ENCODE measurements around the gene SLC43A3. TPM values are rescaled to one million over a fixed set of nuclear protein-coding genes. Genes with fewer than 3 reads are reported as not detected.

The SLC43A3 gene
- total and polyA plus RNA-seq, 5 donors: 20.7 to 37.0 (median 27.9) TPM

DNA sequence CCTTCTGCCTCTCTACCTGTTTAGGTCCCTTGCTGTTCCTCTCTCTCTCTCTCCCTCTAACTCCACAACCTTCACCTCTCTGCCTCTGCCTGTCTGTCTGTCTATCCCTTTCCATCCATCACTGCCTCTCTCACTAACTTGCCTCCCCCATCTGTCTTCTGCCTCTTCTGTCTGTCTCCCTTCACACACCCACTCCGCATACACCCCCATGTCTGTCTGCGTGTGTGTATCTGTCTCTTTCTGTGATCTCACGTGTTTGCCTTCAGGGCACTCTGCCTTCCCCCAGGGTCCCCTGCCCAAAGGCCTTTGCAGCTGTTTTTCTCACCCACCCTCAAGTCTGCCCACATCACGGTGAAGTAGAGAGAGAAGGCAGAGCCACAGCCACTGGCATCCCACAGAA, 41.4 kb upstream of the SLC43A3 start:
- Histone ChIP-seq H3K27me3 (ENCODE audit: control insufficient read depth, insufficient read depth) (no peaks in the 10 kb centered on the region), H3K4me3 (ENCODE audit: low read length) (no peak overlapping the region), H3K4me1 (ENCODE audit: control insufficient read depth, insufficient read depth, low read length) (no peaks in the 10 kb centered on the region), H3K9me3 (ENCODE audit: control insufficient read depth, low read length) (no peaks in the 10 kb centered on the region), H3K27ac (ENCODE audit: low read length) (no peak overlapping the region)
- 68% methylated on average over 4 of the region's 4 CpGs for WGBS
- intact Hi-C loops (cut with DNase I): no loop called here
- DNase-seq: no peak
- ATAC-seq: no peak

DNA sequence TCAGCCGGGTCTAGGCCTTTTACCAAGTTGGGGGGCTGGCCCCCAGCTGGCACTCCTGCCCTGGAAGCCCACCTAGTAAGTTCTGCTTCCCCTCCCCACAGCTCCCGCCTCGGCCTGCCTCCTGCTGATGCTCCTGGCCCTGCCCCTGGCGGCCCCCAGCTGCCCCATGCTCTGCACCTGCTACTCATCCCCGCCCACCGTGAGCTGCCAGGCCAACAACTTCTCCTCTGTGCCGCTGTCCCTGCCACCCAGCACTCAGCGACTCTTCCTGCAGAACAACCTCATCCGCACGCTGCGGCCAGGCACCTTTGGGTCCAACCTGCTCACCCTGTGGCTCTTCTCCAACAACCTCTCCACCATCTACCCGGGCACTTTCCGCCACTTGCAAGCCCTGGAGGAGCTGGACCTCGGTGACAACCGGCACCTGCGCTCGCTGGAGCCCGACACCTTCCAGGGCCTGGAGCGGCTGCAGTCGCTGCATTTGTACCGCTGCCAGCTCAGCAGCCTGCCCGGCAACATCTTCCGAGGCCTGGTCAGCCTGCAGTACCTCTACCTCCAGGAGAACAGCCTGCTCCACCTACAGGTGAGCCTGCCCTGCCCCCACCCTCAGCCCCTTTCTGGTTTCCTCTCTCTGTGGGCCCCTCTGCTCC, 40.7 kb upstream of the SLC43A3 start:
- no peak overlapping the region for H3K4me3 ChIP-seq (ENCODE audit: low read length)
- no peak overlapping the region for H3K27ac ChIP-seq (ENCODE audit: low read length)
- DNase-seq: no peak
- ATAC-seq: no peak
- WGBS: 81% methylated on average over 23 of the region's 23 CpGs
- H3K27me3 ChIP-seq (ENCODE audit: control insufficient read depth, insufficient read depth): no peaks in the 10 kb centered on the region
- intact Hi-C loops (cut with DNase I): no loop called here
- H3K9me3 ChIP-seq (ENCODE audit: control insufficient read depth, low read length): no peaks in the 10 kb centered on the region
- H3K4me1 ChIP-seq (ENCODE audit: control insufficient read depth, insufficient read depth, low read length): no peaks in the 10 kb centered on the region

DNA sequence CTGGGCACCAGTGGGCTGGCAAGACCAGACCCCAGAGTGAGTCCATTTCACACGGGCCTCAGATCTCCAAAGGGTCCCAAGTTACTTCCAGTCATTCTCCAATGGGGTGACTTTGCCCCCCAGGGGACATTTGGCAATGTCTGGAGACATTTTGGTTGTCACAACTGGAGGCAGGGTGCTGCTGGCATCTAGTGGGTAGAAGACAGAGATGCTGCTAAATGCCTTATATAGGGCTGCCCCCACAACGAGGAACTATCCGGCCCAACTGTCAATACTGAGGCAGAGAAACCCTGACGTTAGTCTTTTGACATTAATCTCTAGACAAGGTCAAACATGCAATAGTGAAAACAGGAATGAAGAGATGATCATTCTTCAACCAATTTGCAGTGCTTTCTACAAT, 39.8 kb upstream of the SLC43A3 start:
- Histone ChIP-seq H3K4me1 (ENCODE audit: control insufficient read depth, insufficient read depth, low read length) (no peaks in the 10 kb centered on the region), H3K27me3 (ENCODE audit: control insufficient read depth, insufficient read depth) (no peaks in the 10 kb centered on the region), H3K4me3 (ENCODE audit: low read length) (no peak overlapping the region), H3K9me3 (ENCODE audit: control insufficient read depth, low read length) (no peaks in the 10 kb centered on the region), H3K27ac (ENCODE audit: low read length) (no peak overlapping the region)
- no peak for DNase-seq
- ATAC-seq: no peak
- intact Hi-C loops (cut with DNase I): no loop called here
- WGBS: 59% methylated on average over 4 of the region's 4 CpGs

DNA sequence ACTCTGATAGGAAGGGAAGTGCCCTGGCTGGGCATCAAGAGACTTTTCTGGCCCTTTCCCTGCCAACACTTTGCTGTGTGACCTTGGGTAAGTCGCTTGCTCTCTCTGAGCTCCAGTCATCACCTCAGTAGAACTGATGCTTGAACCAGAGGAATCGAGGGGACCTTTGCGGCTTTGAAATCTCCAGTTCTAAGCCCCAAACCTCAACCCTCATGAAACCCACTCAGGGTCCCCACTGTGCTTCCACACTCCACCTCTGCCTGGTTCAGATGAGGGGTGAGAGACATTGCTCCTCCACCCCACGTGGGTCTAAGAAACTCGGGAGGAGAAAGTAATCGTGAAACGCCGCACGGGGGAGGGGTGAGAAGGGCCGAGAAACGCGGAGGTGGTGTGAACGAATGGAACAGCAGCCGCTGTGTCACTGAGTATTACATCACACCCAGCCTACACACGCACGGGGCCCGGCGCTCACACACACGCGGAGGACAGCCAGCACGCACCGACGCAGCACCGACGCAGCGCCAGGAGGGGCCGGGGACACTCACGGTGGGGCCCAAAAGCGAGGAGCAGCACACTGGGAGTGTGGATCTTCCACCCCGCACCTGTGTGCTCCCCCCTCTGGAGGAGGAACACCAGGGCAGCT, 37.7 kb upstream of the SLC43A3 start:
- DNase-seq (no peak), ATAC-seq (no peak)
- no peaks in the 10 kb centered on the region for H3K4me1 ChIP-seq (ENCODE audit: control insufficient read depth, insufficient read depth, low read length)
- intact Hi-C loops (cut with DNase I): no loop called here
- no peak overlapping the region for H3K4me3 ChIP-seq (ENCODE audit: low read length)
- no peaks in the 10 kb centered on the region for H3K9me3 ChIP-seq (ENCODE audit: control insufficient read depth, low read length)
- no peaks in the 10 kb centered on the region for H3K27me3 ChIP-seq (ENCODE audit: control insufficient read depth, insufficient read depth)
- no peak overlapping the region for H3K27ac ChIP-seq (ENCODE audit: low read length)
- WGBS: 65% methylated on average over 30 of the region's 30 CpGs

DNA sequence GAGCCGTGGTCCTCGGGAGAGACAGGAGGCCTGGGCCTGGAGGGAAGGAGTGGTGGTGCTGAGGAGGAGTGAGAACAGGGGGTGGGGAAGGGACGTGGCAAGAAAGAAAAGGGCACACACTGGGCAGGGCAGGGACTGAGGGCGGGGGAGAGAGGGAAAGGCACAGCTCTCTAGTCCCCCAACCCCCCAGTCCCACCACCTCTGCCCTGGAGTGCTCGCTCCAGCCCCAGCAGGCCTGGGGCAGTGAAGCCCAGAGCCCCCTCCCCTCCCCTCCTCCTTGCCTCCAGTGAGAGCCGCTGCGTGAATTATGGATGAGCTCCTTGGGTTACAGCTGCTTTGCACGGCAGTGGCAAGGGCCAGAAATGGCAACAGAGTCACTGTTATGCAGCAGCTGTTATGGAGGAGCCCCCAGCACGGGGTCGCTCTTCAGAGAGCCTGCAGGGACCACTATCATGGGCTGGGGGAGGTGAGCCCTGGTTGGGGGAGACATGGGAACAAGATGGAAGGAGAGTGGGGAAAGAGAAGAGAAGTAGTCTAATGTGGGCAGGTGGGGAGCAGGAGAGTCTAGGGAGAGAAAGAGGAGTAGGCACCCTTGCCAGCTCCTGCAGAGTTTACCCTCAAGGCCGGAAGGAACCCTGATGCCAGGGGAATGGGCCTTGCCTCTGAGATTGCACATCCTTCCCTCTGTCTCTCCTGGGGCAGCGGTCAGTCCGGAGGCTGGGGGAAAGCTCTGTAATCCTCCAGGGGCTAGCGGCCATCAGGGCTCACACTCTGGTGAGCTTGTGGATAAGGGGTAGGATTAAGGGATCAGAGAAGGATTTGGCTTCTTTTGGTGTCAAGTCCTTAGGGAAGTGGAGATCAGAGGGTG, 37.0 kb upstream of the SLC43A3 start:
- Histone ChIP-seq H3K27me3 (ENCODE audit: control insufficient read depth, insufficient read depth) (no peaks in the 10 kb centered on the region), H3K27ac (ENCODE audit: low read length) (no peak overlapping the region), H3K9me3 (ENCODE audit: control insufficient read depth, low read length) (no peaks in the 10 kb centered on the region), H3K4me3 (ENCODE audit: low read length) (no peak overlapping the region), H3K4me1 (ENCODE audit: control insufficient read depth, insufficient read depth, low read length) (no peaks in the 10 kb centered on the region)
- ATAC-seq (no peak), DNase-seq (no peak)
- intact Hi-C loops (cut with DNase I): no loop called here
- 70% methylated on average over 14 of the region's 14 CpGs for WGBS

DNA sequence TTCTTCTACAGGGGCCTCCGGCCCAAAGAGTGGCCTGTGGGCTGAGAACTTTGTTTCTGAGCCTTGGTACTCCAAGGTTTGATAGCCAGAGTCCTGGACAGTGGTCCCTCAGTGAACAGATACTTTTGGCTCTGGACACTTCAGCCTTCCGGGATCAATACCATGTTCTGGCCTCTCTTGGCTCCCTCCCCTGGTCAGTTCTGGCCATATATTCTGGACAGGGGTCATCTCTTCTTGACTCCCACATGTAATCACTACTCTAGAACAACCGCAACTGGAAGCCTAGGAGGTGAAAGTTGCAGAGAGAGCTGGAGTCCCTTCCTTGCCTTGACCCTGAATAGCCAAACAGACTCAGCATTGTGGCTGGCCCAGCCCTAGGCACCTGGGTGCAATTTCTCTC, 35.7 kb upstream of the SLC43A3 start:
- ATAC-seq (no peak), DNase-seq (no peak)
- Histone ChIP-seq H3K9me3 (ENCODE audit: control insufficient read depth, low read length) (no peaks in the 10 kb centered on the region), H3K27ac (ENCODE audit: low read length) (no peak overlapping the region), H3K27me3 (ENCODE audit: control insufficient read depth, insufficient read depth) (no peaks in the 10 kb centered on the region), H3K4me3 (ENCODE audit: low read length) (no peak overlapping the region), H3K4me1 (ENCODE audit: control insufficient read depth, insufficient read depth, low read length) (no peaks in the 10 kb centered on the region)
- intact Hi-C loops (cut with DNase I): no loop called here
- WGBS: 80% methylated on average over 3 of the region's 3 CpGs

DNA sequence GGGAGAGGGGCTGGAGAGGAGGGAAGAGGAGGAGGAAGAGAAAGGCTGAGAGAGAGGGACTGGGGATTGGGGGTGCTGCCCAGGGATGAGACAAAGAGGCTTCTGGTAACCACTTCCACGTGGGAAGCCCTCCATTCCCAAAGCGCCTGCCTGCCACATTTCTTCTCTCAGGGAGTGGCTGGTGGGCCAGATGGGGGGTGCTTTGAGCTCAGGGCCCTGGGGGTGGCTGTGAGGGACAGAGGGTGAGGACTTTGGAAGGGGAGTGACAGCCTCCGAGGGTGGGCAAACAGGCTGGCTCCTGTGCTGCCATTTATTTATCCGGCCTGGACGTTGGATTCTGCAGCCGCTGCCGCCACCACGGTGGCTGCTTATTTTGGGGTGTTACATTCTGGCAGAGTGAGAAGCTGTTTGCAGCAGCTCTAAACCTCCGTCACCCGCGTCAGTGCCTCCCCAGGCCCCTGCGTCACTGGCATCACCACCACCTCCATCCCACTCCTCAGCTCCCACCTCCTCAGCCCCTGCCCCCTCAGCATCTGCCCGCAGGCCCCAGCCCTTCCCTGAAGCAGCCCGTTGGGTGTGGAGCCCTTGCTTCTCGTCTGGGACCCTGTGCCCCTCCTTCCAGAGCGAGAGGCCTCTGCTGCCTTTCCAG, 35.0 kb upstream of the SLC43A3 start:
- Histone ChIP-seq H3K4me3 (ENCODE audit: low read length) (no peak overlapping the region), H3K4me1 (ENCODE audit: control insufficient read depth, insufficient read depth, low read length) (no peaks in the 10 kb centered on the region), H3K9me3 (ENCODE audit: control insufficient read depth, low read length) (no peaks in the 10 kb centered on the region), H3K27me3 (ENCODE audit: control insufficient read depth, insufficient read depth) (no peaks in the 10 kb centered on the region), H3K27ac (ENCODE audit: low read length) (no peak overlapping the region)
- 71% methylated on average over 16 of the region's 16 CpGs for WGBS
- intact Hi-C loops (cut with DNase I): no loop called here
- DNase-seq: no peak
- ATAC-seq: no peak

DNA sequence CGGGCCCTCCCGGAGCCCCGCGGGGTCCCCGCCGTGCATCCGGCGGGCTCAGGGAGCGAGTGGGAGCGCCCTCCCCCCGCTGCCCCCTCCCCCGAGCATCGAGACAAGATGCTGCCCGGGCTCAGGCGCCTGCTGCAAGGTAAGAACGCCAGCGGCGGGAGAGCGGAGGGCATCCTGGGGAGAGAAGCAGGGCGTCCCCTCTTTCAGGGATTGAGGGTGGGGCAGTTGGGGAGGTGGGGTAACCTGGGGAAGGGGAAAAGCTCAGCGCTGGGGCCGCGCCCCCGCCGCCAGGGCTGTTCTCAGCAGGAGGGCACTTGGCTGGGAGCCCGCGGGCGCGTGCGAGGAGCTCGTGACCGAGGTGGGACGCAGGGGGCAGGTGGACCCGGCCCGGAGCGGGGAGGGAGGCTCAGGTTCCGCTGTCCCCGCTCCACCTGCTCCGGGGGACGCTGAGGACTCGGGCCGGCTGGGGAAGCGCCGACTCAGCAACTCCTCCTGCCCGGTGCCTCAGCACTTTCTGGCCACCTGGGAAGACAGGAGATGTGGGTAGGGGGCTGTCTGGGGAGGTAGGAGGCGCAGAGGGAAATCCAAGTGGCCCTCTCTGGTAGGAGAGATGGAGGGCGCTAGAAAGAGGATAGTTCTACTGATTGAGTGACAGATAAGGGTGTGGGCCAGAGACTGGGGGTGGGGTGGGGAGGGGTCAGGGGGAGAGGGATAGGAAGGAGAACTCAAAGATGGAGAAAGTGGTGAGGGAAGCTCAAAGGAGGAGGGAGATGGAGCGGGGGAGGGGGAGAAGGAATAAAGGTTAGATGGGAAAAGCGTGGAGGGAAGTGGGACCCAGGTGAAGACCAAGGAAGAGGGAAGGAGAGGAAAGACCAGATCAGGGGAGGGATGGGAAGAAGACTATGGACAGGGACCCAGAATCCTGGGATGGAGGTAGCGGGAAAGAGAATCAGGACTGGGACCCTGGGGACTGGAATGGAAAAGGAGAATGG, 34.1 kb upstream of the SLC43A3 start:
- Histone ChIP-seq H3K27ac (ENCODE audit: low read length) (no peak overlapping the region), H3K4me3 (ENCODE audit: low read length) (peak overlapping the region; percentile 65), H3K9me3 (ENCODE audit: control insufficient read depth, low read length) (no peaks in the 10 kb centered on the region), H3K27me3 (ENCODE audit: control insufficient read depth, insufficient read depth) (no peaks in the 10 kb centered on the region), H3K4me1 (ENCODE audit: control insufficient read depth, insufficient read depth, low read length) (no peaks in the 10 kb centered on the region)
- DNase-seq (peak in 2 of 3 donors; percentile 63 to 65), ATAC-seq (no peak)
- WGBS: 9% methylated on average over 50 of the region's 50 CpGs
- intact Hi-C loops (cut with DNase I): no loop called here

DNA sequence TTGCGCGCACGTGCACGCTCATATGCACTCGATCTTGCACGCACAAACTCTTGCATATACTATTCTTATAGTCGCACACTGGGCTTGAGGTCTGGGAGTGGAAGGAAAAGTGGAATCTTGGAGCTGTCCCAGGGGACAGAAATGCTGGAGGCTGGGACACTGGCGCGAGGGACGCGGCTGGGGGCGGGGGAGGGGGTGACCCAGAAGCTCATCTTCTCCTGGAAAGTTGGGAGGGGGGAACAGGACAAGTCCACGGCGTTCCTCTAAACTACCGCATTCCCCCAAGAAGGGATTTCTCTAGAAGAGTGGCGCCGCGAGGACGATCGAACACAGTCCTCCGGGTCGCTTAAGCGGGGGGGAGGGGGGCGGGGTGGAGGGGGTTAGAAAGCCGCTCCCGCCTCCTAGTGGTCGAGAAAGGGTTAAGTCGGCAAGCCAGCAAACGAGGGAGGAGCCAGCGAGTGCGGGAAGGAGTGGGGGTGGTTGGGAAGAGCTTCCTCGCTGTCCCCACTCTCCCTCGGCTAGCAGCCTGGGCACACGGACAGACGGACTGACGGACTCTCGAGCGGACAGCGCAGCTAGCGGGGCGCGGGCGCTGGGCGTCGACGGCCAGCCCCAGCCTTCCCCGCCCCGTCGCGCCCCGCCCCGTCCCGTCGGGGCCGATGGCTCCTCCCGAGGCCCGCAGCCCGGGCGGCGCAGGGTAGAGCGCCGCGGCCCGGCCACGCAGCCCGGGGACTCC, 33.3 kb upstream of the SLC43A3 start, which contains the start of gene RTN4RL2:
Gene RTN4RL2, plus strand, starts transcription at position 507 of the 736 bp plus-strand sequence. CDS start 338 bp downstream, outside the sequence.
- WGBS: under 1% methylated on average over 66 of the region's 66 CpGs
- intact Hi-C loops (cut with DNase I): no loop called here
- DNase-seq: peak; percentile 44 to 79 (median 77)

More for the DNA sequence above, 33.3 kb upstream of the SLC43A3 start, which contains the start of gene RTN4RL2:
- Histone ChIP-seq H3K27ac (ENCODE audit: low read length) (no peak within 1 kb of the TSS), H3K27me3 (ENCODE audit: control insufficient read depth, insufficient read depth) (no peaks in the 10 kb centered on the region), H3K4me3 (ENCODE audit: low read length) (peak within 1 kb of the TSS; percentile 65), H3K4me1 (ENCODE audit: control insufficient read depth, insufficient read depth, low read length) (no peaks in the 10 kb centered on the region), H3K9me3 (ENCODE audit: control insufficient read depth, low read length) (no peaks in the 10 kb centered on the region)
- ATAC-seq: peak; percentile 32 to 39
